Kidney (tissue), 14 donors: ENCODE results near the gene ANO10. TPM values are rescaled to one million over a fixed set of nuclear protein-coding genes. Genes with fewer than 3 reads are reported as not detected.

ENCODE experiments used
- DNase-seq, 5 donors: peaks; one replicate each; pipeline ENCODE4 v3.0.0-alpha.2; 2013 to 2020
- FAIRE-seq: peaks from 2 replicates; lab custom pipeline; 2012; peaks lifted over from hg19 to GRCh38; lab: Jason Lieb, UNC
- H3K27ac ChIP-seq, 2 donors: one replicate each; pipeline ENCODE4 v1.7.0; 2013; ENCODE audit warnings: low read depth in 2 of 2, low read length in 2 of 2, inconsistent platforms in 1 of 2
- H3K27me3 ChIP-seq: one replicate; pipeline ENCODE4 v1.7.1; 2013; ENCODE audit warnings: low read length, inconsistent platforms; ENCODE audit not compliant: control insufficient read depth, insufficient read depth
- H3K36me3 ChIP-seq, 3 donors: one replicate each; pipeline versions ENCODE4 v1.7.0 to v1.7.1; 2013; ENCODE audit warnings: low read length in 3 of 3, control low read depth in 1 of 3, inconsistent platforms in 1 of 3; ENCODE audit not compliant: insufficient read depth in 3 of 3, control insufficient read depth in 2 of 3
- H3K4me1 ChIP-seq, 3 donors: one replicate each; pipeline versions ENCODE4 v1.7.0 to v1.7.1; 2013; ENCODE audit warnings: low read length in 3 of 3, inconsistent platforms in 1 of 3, low read depth in 1 of 3; ENCODE audit not compliant: control insufficient read depth in 2 of 3, insufficient read depth in 2 of 3
- H3K4me3 ChIP-seq, 3 donors: one replicate each; pipeline versions ENCODE4 v1.7.0 to v1.8.1; 2013; ENCODE audit warnings: low read length in 3 of 3, control low read depth in 1 of 3, inconsistent platforms in 1 of 3
- H3K9ac ChIP-seq, 3 donors: one replicate each; pipeline versions ENCODE4 v1.7.0 to v1.7.1; 2013; ENCODE audit warnings: low read length in 3 of 3, control low read depth in 1 of 3, inconsistent platforms in 1 of 3
- H3K9me3 ChIP-seq, 3 donors: one replicate each; pipeline versions ENCODE4 v1.7.0 to v1.7.1; 2013; ENCODE audit warnings: low read length in 3 of 3, control low read depth in 1 of 3, inconsistent platforms in 1 of 3; ENCODE audit not compliant: control insufficient read depth in 2 of 3, insufficient read depth in 1 of 3
- intact Hi-C: fragments of 100-400 bp; cut with DNase I; formaldehyde crosslinking; loops from one replicate; pipeline ENCODE4 v1.11.1; 2022
- polyA plus RNA-seq: library from polyadenylated mRNA; stranded (reverse); fragments of 350-450 nt; fragmentation: Illumina TruSeq; extraction: RNeasy Lipid Tissue Mini Kit (QIAGEN cat#74804); gene quantifications from one replicate; pipeline ENCODE4 v1.2.3, GENCODE V29; 2014; ENCODE audit warnings: low read depth, low replicate concordance; ENCODE audit not compliant: insufficient read depth
- total RNA-seq: library from RNA; stranded (reverse); fragmentation: NEBNext Ultra II Directional; extraction: Animal tissue kit (Norgen Biotek cat#: 25700); gene quantifications from one replicate; pipeline ENCODE4 v1.2.1, GENCODE V29; 2021
- TF ChIP-seq, protein P1 (sequence below): IDR thresholded peaks from 3 replicates; pipeline ENCODE4 v1.5.1; 2012; ENCODE audit warnings: mild to moderate bottlenecking, moderate library complexity, borderline replicate concordance; ENCODE audit not compliant: insufficient read depth; ENCODE audit errors: extremely low read depth
- donor health status: control.
- donor health status: control.
- donor health status: control.
- donor health status: control.
- donor health status: control.
- donor health status: DM: yes; HTN: yes; CAD: no.
- donor health status: Normal renal cell carcinoma (clear cell type).

ANO10 gene
- total and polyA plus RNA-seq, 2 donors from 2014 or later = 45.7 to 48.2 TPM

DNA sequence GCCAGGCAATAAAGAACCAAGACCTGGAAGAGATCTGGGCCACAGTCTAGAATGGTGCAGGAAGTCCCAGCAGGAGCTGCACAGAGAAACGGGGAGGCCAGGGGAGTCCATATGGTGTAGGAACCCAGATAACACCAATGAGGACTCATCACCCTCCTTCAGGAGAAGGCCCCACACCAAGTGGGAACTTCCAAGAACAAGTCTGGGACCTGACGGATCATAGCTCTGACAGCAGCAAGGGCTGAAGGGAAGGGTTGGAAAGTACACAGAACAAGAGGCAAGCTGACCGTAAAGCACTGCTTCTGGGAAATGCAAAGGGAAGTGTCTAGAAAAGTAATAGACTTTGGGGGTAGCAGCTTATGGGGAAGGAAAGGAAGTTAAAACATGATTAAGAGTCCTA is 34.5 kb downstream of the ANO10 start:
- no peak overlapping the region for H3K9ac ChIP-seq
- H3K36me3 ChIP-seq = no peaks in the 10 kb centered on the region
- no peak overlapping the region for H3K4me3 ChIP-seq
- intact Hi-C loops = no loop called here
- H3K27ac ChIP-seq = no peak overlapping the region
- FAIRE-seq = no peak
- H3K4me1 ChIP-seq = no peaks in the 10 kb centered on the region
- TF ChIP-seq, protein P1, sequence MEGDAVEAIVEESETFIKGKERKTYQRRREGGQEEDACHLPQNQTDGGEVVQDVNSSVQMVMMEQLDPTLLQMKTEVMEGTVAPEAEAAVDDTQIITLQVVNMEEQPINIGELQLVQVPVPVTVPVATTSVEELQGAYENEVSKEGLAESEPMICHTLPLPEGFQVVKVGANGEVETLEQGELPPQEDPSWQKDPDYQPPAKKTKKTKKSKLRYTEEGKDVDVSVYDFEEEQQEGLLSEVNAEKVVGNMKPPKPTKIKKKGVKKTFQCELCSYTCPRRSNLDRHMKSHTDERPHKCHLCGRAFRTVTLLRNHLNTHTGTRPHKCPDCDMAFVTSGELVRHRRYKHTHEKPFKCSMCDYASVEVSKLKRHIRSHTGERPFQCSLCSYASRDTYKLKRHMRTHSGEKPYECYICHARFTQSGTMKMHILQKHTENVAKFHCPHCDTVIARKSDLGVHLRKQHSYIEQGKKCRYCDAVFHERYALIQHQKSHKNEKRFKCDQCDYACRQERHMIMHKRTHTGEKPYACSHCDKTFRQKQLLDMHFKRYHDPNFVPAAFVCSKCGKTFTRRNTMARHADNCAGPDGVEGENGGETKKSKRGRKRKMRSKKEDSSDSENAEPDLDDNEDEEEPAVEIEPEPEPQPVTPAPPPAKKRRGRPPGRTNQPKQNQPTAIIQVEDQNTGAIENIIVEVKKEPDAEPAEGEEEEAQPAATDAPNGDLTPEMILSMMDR = no peak
- H3K9me3 ChIP-seq = no peaks in the 10 kb centered on the region
- DNase-seq = no peak
- H3K27me3 ChIP-seq = no peaks in the 10 kb centered on the region

DNA sequence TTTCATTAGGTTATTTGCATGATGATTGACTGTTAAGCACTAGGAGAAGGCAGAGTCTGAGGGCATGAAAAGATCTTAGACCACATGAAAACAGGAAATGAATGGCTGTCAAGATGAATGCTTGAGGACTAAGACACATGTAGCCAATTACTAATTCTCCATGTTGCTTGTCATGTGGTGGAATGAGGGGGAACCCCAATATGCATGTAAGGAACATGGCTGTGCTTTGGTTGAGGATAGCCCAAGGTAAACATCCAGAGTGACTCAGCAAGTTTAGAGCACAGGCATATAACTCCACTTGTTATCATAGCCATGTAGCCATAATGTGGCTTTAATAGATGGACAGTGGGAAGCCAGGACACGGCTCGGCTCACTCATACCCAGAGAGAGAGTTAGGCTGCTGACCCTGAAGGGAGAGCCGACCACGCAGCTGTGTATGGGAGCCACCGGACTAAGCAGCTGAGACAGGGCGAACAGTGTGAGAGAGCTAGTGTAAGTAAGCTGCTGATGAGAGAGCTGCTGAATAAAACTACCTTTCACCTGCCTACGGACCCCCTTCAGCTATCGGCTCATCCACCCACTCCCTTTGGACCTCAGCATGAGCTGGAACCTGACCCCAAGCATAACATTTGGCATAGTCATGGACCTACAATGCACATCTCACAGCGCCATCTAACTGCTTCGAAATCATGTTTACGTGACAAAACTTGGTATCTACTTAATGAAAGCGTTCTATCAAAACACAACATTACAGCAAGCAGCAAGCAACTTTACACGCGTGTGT is 37.6 kb downstream of the ANO10 start:
- Histone ChIP-seq H3K9me3 (no peaks in the 10 kb centered on the region), H3K9ac (no peak overlapping the region), H3K36me3 (peaks cover 0 to 2% (median 0%) of the 10 kb centered on the region in 3 donors), H3K4me1 (no peaks in the 10 kb centered on the region), H3K27ac (no peak overlapping the region), H3K27me3 (no peaks in the 10 kb centered on the region), H3K4me3 (no peak overlapping the region)
- intact Hi-C loops = no loop called here
- TF ChIP-seq, protein P1 = no peak
- FAIRE-seq (no peak), DNase-seq (no peak)

DNA sequence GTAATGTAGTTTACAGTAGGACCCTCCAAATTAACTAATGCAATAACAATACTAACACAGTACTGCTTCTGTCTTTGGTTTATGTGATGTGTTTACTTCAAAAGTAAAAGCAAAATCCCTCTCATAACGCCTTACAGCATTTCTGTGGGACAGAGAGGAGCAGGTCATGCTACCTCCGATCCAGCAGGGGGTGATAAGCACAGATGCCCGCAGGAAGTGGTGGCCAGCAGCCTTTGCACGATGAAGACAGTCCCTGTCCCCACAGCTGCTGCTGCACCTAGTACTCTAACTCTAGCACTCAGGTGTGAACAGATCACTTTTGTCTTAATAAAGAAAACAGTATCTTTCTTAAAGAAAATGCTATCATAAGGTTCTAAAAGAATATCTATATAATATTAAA is 38.3 kb downstream of the ANO10 start:
- H3K27me3 ChIP-seq = no peaks in the 10 kb centered on the region
- H3K9me3 ChIP-seq = no peaks in the 10 kb centered on the region
- H3K4me1 ChIP-seq = no peaks in the 10 kb centered on the region
- intact Hi-C loops = no loop called here
- DNase-seq (no peak), FAIRE-seq (no peak)
- peaks cover 0 to 2% (median 0%) of the 10 kb centered on the region in 3 donors for H3K36me3 ChIP-seq
- H3K27ac ChIP-seq = no peak overlapping the region
- H3K9ac ChIP-seq = no peak overlapping the region
- TF ChIP-seq, protein P1 = no peak
- H3K4me3 ChIP-seq = no peak overlapping the region
